Peyer's patch (tissue), 4 donors: Measurements from ENCODE around the gene ADGRL3. TPM values are rescaled to one million over a fixed set of nuclear protein-coding genes. Genes with fewer than 3 reads are reported as not detected.

Source experiments
- DNase-seq, 3 donors: peaks; one replicate each; pipeline ENCODE4 v3.0.0-alpha.2; 2017 to 2019
- H3K27ac ChIP-seq, 4 donors: fragments of 200-600 bp; sonication (generic); one replicate each; pipeline ENCODE4 v1.5.1; 2016 to 2019
- H3K27me3 ChIP-seq, 2 donors: fragments of 200-600 bp; sonication (generic); one replicate each; pipeline ENCODE4 v1.5.1; 2019
- H3K36me3 ChIP-seq, 3 donors: fragments of 200-600 bp; sonication (generic); one replicate each; pipeline ENCODE4 v1.5.1; 2016 to 2019
- H3K4me1 ChIP-seq, 4 donors: fragments of 200-600 bp; sonication (generic); one replicate each; pipeline ENCODE4 v1.5.1; 2016 to 2019
- H3K4me3 ChIP-seq, 4 donors: fragments of 200-600 bp; sonication (generic); 1 replicate in 3 of 4; 2 replicates in 1 of 4; pipeline ENCODE4 v1.5.1; 2016 to 2019; ENCODE audit warnings: mild to moderate bottlenecking in 1 of 4
- H3K9me3 ChIP-seq, 4 donors: fragments of 200-600 bp; sonication (generic); one replicate each; pipeline ENCODE4 v1.5.1; 2016 to 2019; ENCODE audit warnings: mild to moderate bottlenecking in 1 of 4
- POLR2A ChIP-seq, 2 donors: fragments of 450-650 bp; IDR thresholded peaks; one replicate each; pipeline ENCODE4 v1.5.1; 2017; ENCODE audit warnings: antibody characterized with exemption in 2 of 2, mild to moderate bottlenecking in 2 of 2, moderate library complexity in 2 of 2
- total RNA-seq, 4 donors: library from RNA; depleted of rRNA; stranded (reverse); fragments of >200 nt; gene quantifications; one replicate each; pipeline ENCODE4 v1.1.0, GENCODE V29; 2016
- TF ChIP-seq, protein P1 (sequence below), 6 experiments: fragments of 450-650 bp in 4 of 6; fragments of 200-600 bp in 2 of 6; sonication (generic) in 1 of 6; IDR thresholded peaks; one replicate each; pipeline ENCODE4 v1.5.1; 2017 to 2019; ENCODE audit warnings: antibody characterized with exemption in 6 of 6, mild to moderate bottlenecking in 3 of 6, moderate library complexity in 1 of 6

Gene ADGRL3
- total RNA-seq, 4 donors from 2014 or later: 3.7 to 39.6 (median 9.1) TPM

DNA sequence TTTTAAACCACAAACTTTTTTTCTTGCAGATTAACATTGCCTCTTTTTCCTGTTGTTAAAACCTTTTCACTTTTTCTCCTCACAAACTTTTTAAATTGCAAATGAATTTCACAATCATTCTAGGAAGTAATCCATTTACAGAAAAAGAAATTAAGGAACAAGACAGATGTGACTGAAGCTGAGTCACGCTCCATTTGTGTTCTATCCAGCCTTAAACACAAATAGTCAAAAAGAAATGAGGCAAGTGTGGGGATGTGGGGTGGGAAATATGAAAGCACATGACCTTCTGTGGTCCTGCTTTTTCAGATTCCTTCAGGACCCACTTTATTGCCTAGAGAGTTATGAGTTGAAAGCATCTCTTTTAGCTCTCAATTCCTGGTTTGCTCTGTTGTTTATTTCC is 197.0 kb downstream of the ADGRL3 start:
- Histone ChIP-seq H3K36me3 (no peaks in the 10 kb centered on the region), H3K27ac (no peak overlapping the region), H3K9me3 (no peaks in the 10 kb centered on the region), H3K4me1 (no peaks in the 10 kb centered on the region), H3K4me3 (no peak overlapping the region), H3K27me3 (no peaks in the 10 kb centered on the region)
- TF ChIP-seq, protein P1, sequence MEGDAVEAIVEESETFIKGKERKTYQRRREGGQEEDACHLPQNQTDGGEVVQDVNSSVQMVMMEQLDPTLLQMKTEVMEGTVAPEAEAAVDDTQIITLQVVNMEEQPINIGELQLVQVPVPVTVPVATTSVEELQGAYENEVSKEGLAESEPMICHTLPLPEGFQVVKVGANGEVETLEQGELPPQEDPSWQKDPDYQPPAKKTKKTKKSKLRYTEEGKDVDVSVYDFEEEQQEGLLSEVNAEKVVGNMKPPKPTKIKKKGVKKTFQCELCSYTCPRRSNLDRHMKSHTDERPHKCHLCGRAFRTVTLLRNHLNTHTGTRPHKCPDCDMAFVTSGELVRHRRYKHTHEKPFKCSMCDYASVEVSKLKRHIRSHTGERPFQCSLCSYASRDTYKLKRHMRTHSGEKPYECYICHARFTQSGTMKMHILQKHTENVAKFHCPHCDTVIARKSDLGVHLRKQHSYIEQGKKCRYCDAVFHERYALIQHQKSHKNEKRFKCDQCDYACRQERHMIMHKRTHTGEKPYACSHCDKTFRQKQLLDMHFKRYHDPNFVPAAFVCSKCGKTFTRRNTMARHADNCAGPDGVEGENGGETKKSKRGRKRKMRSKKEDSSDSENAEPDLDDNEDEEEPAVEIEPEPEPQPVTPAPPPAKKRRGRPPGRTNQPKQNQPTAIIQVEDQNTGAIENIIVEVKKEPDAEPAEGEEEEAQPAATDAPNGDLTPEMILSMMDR (IDR thresholded peaks at IDR 0.05): no peak
- no peak for TF ChIP-seq POLR2A (IDR thresholded peaks at IDR 0.05)
- no peak for DNase-seq

DNA sequence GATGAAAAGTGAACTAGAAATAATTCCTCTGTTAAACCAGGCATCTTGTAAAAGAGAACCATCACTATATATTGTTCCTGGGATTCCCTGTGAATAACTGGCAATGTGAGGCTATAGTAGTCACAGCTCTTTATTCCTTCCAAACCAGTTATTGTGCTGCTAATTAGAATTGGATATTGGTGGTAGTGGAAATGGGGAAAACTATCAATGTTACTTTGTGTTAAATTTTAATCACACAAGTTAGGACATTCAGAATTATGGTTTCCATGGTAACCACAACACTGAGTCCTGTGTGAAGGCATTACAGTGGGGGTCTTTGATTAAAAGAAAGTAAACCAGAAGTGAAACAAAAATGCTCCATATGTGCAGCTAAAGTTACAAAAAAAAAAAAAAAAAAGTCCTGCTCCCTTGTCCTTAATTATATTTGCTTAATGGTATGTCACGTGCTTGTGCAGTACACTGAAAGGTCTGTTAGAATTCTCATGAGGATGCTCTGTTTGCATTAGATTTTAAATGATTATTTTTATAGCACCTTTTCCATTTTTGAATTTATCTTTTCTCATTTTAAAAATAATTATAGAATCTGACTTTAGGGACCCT is 200.4 kb downstream of the ADGRL3 start:
- no peaks in the 10 kb centered on the region for H3K27me3 ChIP-seq
- no peaks in the 10 kb centered on the region for H3K9me3 ChIP-seq
- no peak overlapping the region for H3K4me3 ChIP-seq
- no peak overlapping the region for H3K27ac ChIP-seq
- no peak for TF ChIP-seq POLR2A (IDR thresholded peaks at IDR 0.05)
- TF ChIP-seq, protein P1 (IDR thresholded peaks at IDR 0.05): no peak
- no peak for DNase-seq
- no peaks in the 10 kb centered on the region for H3K36me3 ChIP-seq
- no peaks in the 10 kb centered on the region for H3K4me1 ChIP-seq

DNA sequence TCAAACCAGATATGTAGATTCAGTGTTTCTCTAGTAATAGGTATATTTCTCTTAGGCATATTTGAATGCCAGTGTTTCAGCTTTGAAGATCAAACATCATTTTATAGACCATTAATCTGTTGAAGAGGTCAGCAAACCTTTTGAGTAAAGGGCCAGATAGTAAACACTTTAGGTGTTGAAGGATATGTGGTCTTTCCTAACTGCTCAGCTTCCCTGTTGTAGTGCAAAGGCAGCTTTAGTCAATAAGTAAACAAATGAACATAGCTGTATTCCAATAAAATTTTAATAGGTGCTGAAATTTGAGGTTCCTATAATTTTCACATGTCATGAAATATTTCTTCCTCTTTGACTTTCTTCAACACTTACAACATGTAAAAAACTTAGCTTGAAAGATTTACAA is 201.6 kb downstream of the ADGRL3 start:
- no peaks in the 10 kb centered on the region for H3K36me3 ChIP-seq
- no peaks in the 10 kb centered on the region for H3K27me3 ChIP-seq
- H3K4me3 ChIP-seq: no peak overlapping the region
- no peaks in the 10 kb centered on the region for H3K4me1 ChIP-seq
- TF ChIP-seq POLR2A (IDR thresholded peaks at IDR 0.05): no peak
- TF ChIP-seq, protein P1 (IDR thresholded peaks at IDR 0.05): no peak
- H3K9me3 ChIP-seq: no peaks in the 10 kb centered on the region
- H3K27ac ChIP-seq: no peak overlapping the region
- DNase-seq: no peak

DNA sequence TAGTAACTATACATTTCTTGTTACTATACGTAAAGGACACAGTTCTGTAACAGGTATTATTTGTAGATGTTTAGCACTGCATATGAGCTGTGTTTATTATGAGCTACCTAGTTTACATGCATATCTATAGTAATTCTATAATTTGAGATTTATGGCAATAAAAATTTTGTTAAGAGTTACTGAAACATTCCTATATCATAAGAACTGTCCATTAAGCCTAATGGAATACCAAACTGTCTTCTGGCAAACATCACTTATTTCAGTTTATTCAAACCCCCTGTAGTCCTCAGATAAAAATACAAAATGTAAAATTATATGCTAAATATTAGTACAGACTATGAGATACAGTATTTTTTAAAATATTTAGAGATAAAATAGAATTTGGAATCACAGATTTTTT is 205.2 kb downstream of the ADGRL3 start:
- no peaks in the 10 kb centered on the region for H3K27me3 ChIP-seq
- DNase-seq: no peak
- TF ChIP-seq, protein P1 (IDR thresholded peaks at IDR 0.05): no peak
- TF ChIP-seq POLR2A (IDR thresholded peaks at IDR 0.05): no peak

DNA sequence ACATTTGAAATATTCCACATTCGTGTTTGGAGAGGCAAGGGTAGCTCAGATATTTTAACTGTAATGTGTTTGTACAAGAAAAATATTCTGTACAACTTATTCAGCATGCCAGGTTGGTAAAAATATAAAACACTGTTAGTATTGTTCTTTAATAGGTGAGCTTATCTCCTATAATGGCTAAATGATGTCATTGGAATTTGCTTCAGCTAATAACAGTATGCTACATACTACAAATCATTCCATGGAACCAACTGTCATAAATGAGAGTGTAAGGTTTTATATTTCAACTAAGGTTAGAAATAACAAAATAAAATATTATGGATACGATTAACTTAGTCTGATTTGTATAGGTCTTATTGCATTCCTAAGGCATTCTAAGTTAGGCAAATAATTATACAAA is 206.6 kb downstream of the ADGRL3 start:
- Histone ChIP-seq H3K27me3 (no peaks in the 10 kb centered on the region), H3K36me3 (no peaks in the 10 kb centered on the region), H3K4me1 (no peaks in the 10 kb centered on the region), H3K4me3 (no peak overlapping the region), H3K27ac (no peak overlapping the region), H3K9me3 (no peaks in the 10 kb centered on the region)
- no peak for DNase-seq
- TF ChIP-seq, protein P1 (IDR thresholded peaks at IDR 0.05): no peak

More for the DNA sequence above, 205.2 kb downstream of the ADGRL3 start:
- no peaks in the 10 kb centered on the region for H3K9me3 ChIP-seq
- no peak overlapping the region for H3K27ac ChIP-seq
- no peak overlapping the region for H3K4me3 ChIP-seq
- no peaks in the 10 kb centered on the region for H3K36me3 ChIP-seq
- no peaks in the 10 kb centered on the region for H3K4me1 ChIP-seq
